Measurements from ENCODE around the gene UBR4. TPM values are rescaled to one million over a fixed set of nuclear protein-coding genes. Genes with fewer than 3 reads are reported as not detected.
A peak's percentile ranks its signal among the peaks of the same experiment; 100 is the strongest.

The UBR4 gene
- total RNA-seq, 6 experiments from 2014 or later = 73.0 to 132 (median 90.1) TPM

- 85% methylated on average over 7 of the region's 20 CpGs for WGBS (ENCODE audit: insufficient coverage, low coverage, low lambda C conversion rate, missing lambda C conversion rate)
- Histone ChIP-seq H3K4me1 (peaks cover 0 to 76% (median 37%) of the 10 kb centered on the region in 4 donors), H3K9me3 (no peaks in the 10 kb centered on the region), H3K4me3 (no peak overlapping the region), H3K36me3 (peaks cover 0 to 68% (median 18%) of the 10 kb centered on the region in 4 donors), H3K27ac (no peak overlapping the region), H3K27me3 (no peaks in the 10 kb centered on the region)
- DNase-seq (no peak), ATAC-seq (no peak)
- no peak for TF ChIP-seq POLR2A (IDR thresholded peaks at IDR 0.05)
- no peak for TF ChIP-seq CTCF (IDR thresholded peaks at IDR 0.05)
- intact Hi-C loops (cut with DNase I) = loop anchor here in 1 of 2 donors (10.0 kb wide), 1 partner anchor 62 kb away; no protein-coding TSS in a partner anchor
Measured at GRCh38 chr1:19076841-19077616, 133.0 kb downstream of the UBR4 start.

GRCh38 chr1:19074902-19075721 is 135.0 kb downstream of the UBR4 start:
- Histone ChIP-seq H3K27ac (peak overlapping the region in 2 of 3 donors; percentile 47 to 51), H3K4me1 (peaks cover 0 to 69% (median 34%) of the 10 kb centered on the region in 4 donors), H3K36me3 (peaks cover 0 to 53% (median 17%) of the 10 kb centered on the region in 4 donors), H3K27me3 (no peaks in the 10 kb centered on the region), H3K9me3 (no peaks in the 10 kb centered on the region), H3K4me3 (no peak overlapping the region)
- WGBS (ENCODE audit: insufficient coverage, low coverage, low lambda C conversion rate, missing lambda C conversion rate) = 47% methylated on average over 12 of the region's 21 CpGs
- intact Hi-C loops (cut with DNase I) = loop anchor here in 1 of 2 donors (10.0 kb wide), 1 partner anchor 60 kb away; no protein-coding TSS in a partner anchor
- TF ChIP-seq POLR2A (IDR thresholded peaks at IDR 0.05) (peak; percentile 9), CTCF (IDR thresholded peaks at IDR 0.05) (no peak)
- peak in 2 of 3 donors; percentile 62 to 76 for DNase-seq
- ATAC-seq = peak; percentile 42 to 47 (median 44)

- Histone ChIP-seq H3K27ac (peak overlapping the region in 2 of 3 donors; percentile 51 to 73), H3K4me3 (no peak overlapping the region), H3K9me3 (no peaks in the 10 kb centered on the region), H3K4me1 (peaks cover 0 to 69% (median 33%) of the 10 kb centered on the region in 4 donors), H3K36me3 (peaks cover 0 to 50% (median 17%) of the 10 kb centered on the region in 4 donors), H3K27me3 (no peaks in the 10 kb centered on the region)
- intact Hi-C loops (cut with DNase I) = loop anchor here in 1 of 2 donors (10.0 kb wide), 1 partner anchor 60 kb away; no protein-coding TSS in a partner anchor
- ATAC-seq (no peak), DNase-seq (no peak)
- 67% methylated on average over 11 of the region's 17 CpGs for WGBS (ENCODE audit: insufficient coverage, low coverage, low lambda C conversion rate, missing lambda C conversion rate)
- TF ChIP-seq CTCF (IDR thresholded peaks at IDR 0.05) (no peak), POLR2A (IDR thresholded peaks at IDR 0.05) (no peak)
Measured at GRCh38 chr1:19074361-19074901, 135.6 kb downstream of the UBR4 start.
